ENCODE measurements around the gene SRP68. TPM values are rescaled to one million over a fixed set of nuclear protein-coding genes. Genes with fewer than 3 reads are reported as not detected.

Gene SRP68
- total and polyA plus RNA-seq, 2 of the 8 experiments (the other 6 are each of a cell fraction or from before 2014, with no cell fraction given) = 57.7 to 83.5 TPM

DNA sequence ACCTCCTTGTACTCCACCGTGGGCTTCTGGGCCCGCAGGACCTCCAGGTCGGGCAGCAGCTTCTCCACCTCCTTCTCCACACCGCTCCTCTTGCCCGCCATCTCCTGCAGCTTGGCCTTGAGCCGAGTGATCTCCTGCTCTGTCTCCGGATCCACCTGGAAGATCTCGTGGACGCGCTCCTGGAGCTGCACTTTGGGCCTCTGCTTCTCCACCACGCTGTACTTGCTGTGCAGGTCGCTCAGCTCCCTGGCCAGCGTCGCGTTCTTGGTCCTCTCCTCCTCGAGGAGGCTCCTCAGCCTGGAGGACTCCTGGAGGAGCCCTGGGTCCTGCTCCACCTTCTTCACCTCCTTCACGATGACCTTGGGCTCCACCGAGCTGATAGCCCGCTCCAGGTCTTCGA, 62.9 kb downstream of the SRP68 start:
- Histone ChIP-seq H3K27me3 (replicated peaks in 1 of 4; ENCODE audit: control insufficient read depth in 3 of 4, extremely low read depth in 1 of 4, insufficient read depth in 3 of 4, low read length in 3 of 4) (no peaks in the 10 kb centered on the region; a peak in 1 of 7 replicates), H3K23ac (ENCODE audit: insufficient read length) (no peak overlapping the region), H4K8ac (ENCODE audit: extremely low read depth, insufficient read depth, low read length) (peak overlapping the region; percentile 22), H3K79me1 (ENCODE audit: low read depth, low read length) (no peaks in the 10 kb centered on the region), H2BK12ac (ENCODE audit: low read depth, low read length) (no peak overlapping the region), H2BK15ac (ENCODE audit: low read length) (no peak overlapping the region), H2AK5ac (ENCODE audit: low read depth, low read length) (no peak overlapping the region), H2AFZ (ENCODE audit: low read length) (no peak overlapping the region), H2BK20ac (ENCODE audit: low read length) (no peak overlapping the region), H3K4me1 (replicated peaks in 1 of 4; ENCODE audit: control insufficient read depth in 3 of 4, insufficient read depth in 4 of 4, low read length in 3 of 4) (peaks cover 0 to 1% (median under 1%) of the 10 kb centered on the region in 4 experiments; a peak in 3 of 7 replicates), H3K4me2 (ENCODE audit: insufficient read depth in 1 of 2, low read depth in 2 of 2, low read length in 2 of 2) (no peak overlapping the region), H3K18ac (ENCODE audit: extremely low read depth, low read length) (no peak overlapping the region), H3K79me2 (ENCODE audit: control insufficient read depth in 1 of 2, insufficient read depth in 2 of 2, low read length in 2 of 2) (no peaks in the 10 kb centered on the region), H3K9me3 (ENCODE audit: insufficient read depth in 2 of 2, low read depth in 1 of 2, low read length in 1 of 2) (no peaks in the 10 kb centered on the region; a peak in 1 of 4 replicates), H3K23me2 (ENCODE audit: low read depth, low read length) (no peaks in the 10 kb centered on the region), H3K4me3 (ENCODE audit: extremely low read depth in 1 of 4, insufficient read depth in 2 of 4, low read depth in 3 of 4, low read length in 4 of 4) (no peak overlapping the region), H3K9ac (replicated peaks in 1 of 4; ENCODE audit: extremely low read depth in 1 of 4, low read depth in 3 of 4, low read length in 3 of 4) (no peak overlapping the region), H2BK5ac (ENCODE audit: low read depth, low read length) (no peak overlapping the region), H3K56ac (replicated peaks; ENCODE audit: insufficient read length, low read depth, low read length) (no peak overlapping the region), H3K4ac (replicated peaks; ENCODE audit: insufficient read length, low read depth, low read length) (peak overlapping the region; percentile 69), H3K27ac (ENCODE audit: low read depth, low read length) (no peak overlapping the region), H3K36me3 (ENCODE audit: control insufficient read depth in 2 of 4, insufficient read depth in 4 of 4, low read length in 3 of 4) (no peaks in the 10 kb centered on the region; a peak in 1 of 8 replicates), H4K91ac (replicated peaks; ENCODE audit: insufficient read length, low read length) (no peak overlapping the region), H4K5ac (ENCODE audit: insufficient read length, low read depth, low read length) (no peak overlapping the region), H3K14ac (ENCODE audit: insufficient read length) (no peak overlapping the region), H4K20me1 (replicated peaks in 1 of 2; ENCODE audit: control insufficient read depth in 1 of 2, insufficient read depth in 2 of 2, low read length in 2 of 2) (no peaks in the 10 kb centered on the region), H2BK120ac (replicated peaks; ENCODE audit: low read depth, low read length) (no peak overlapping the region)
- no peak for FAIRE-seq
- WGBS, 2 experiments (ENCODE audit: extremely low coverage in 1 of 2, insufficient coverage in 1 of 2, insufficient read length in 1 of 2, insufficient replicate concordance in 2 of 2, low coverage in 1 of 2, low lambda C conversion rate in 2 of 2, missing lambda C conversion rate in 1 of 2) = 91% methylated on average over 19 of the region's 20 CpGs; no CpG with 5 or more reads in 1 of the 2 experiments
- no peak for DNase-seq (ENCODE audit: low read depth in 1 of 2, low spot score in 2 of 2)
- CTCF ChIA-PET (ENCODE audit: partially characterized antibody) = interaction anchor here (0.5 to 32.0 kb wide), 12 partner anchors 5 to 177 kb away, joined by 3 to 885 read pairs (median 6); partner anchors contain the start of genes CDK3, EVPL, MRPL38 and TRIM65
- POLR2A ChIA-PET (ENCODE audit: partially characterized antibody) = interaction anchor here (0.7 to 1.6 kb wide), 5 partner anchors 14 to 261 kb away, joined by 3 to 5 read pairs (median 3); no protein-coding TSS in a partner anchor
- no peak for TF ChIP-seq NANOG (IDR thresholded peaks at IDR 0.05; ENCODE audit: insufficient read depth, low read depth, low read length, poor library complexity, severe bottlenecking)
- TF ChIP-seq GABPA (IDR thresholded peaks at IDR 0.05; ENCODE audit: borderline replicate concordance, insufficient read depth, low read length) = no peak
- no peak for TF ChIP-seq CEBPB (IDR thresholded peaks at IDR 0.05; ENCODE audit: low read depth, low read length)
- no peak for TF ChIP-seq CREB1 (IDR thresholded peaks at IDR 0.05)
- no peak for TF ChIP-seq HDAC6 (IDR thresholded peaks at IDR 0.05; ENCODE audit: low read depth, low read length)
- TF ChIP-seq CHD1 (IDR thresholded peaks at IDR 0.05; ENCODE audit: low read depth, low read length) = no peak
- no peak for TF ChIP-seq RNF2 (IDR thresholded peaks at IDR 0.05; ENCODE audit: borderline replicate concordance, low read depth, low read length, missing control alignments, poor library complexity, severe bottlenecking)
- no peak for TF ChIP-seq SRF (IDR thresholded peaks at IDR 0.05; ENCODE audit: low read depth, low read length)
- TF ChIP-seq CBX5 (IDR thresholded peaks at IDR 0.05; ENCODE audit: low read depth, low read length) = no peak
- TF ChIP-seq E2F6 (IDR thresholded peaks at IDR 0.05) = no peak

Measured in H1 (cell line).